Measurements from ENCODE around the gene ZNF445. TPM values are rescaled to one million over a fixed set of nuclear protein-coding genes. Genes with fewer than 3 reads are reported as not detected.
"Not testable (repeated sequence)": the region's sequence is repeated elsewhere in the genome, so short reads cannot be mapped to it uniquely, and the experiment has no call there.

The ZNF445 gene
- polyA plus RNA-seq, 3 donors, result 19.1 to 20.4 (median 19.7) TPM

DNA sequence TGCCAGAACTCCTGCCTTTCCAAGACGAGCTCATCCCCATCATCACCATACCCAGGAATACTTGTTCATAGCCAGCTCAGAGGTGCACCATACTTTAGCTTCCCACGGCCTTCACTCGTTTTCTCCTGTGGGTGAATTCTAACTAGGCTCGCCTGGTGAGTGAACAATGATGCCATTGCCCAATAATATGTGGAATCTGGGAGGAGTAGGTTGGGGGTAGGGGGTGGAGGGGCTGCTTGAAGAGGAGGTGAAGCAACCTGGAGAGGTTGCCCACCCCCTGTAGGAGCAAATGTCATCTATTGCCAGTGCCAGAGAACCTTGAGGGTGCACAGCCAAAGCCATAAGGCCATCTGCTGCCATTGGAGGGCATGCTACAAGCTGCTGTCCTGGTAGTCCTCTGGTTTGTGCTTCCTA, 592 bp upstream of the ZNF445 start:
- DNase-seq (ENCODE audit: low read depth in 3 of 3, low spot score in 2 of 3), result no peak

- no peak for DNase-seq (ENCODE audit: low read depth in 3 of 3, low spot score in 2 of 3)
These were observed 533 bp downstream of the ZNF445 start for GRCh38 chr3:44476963-44477311.

- no peak for DNase-seq (ENCODE audit: low read depth in 3 of 3, low spot score in 2 of 3)
These were observed 1.3 kb downstream of the ZNF445 start for GRCh38 chr3:44476181-44476611.

GRCh38 chr3:44474886-44475285, 2.6 kb downstream of the ZNF445 start:
- not testable (repeated sequence) for DNase-seq (ENCODE audit: low read depth in 3 of 3, low spot score in 2 of 3)

DNA sequence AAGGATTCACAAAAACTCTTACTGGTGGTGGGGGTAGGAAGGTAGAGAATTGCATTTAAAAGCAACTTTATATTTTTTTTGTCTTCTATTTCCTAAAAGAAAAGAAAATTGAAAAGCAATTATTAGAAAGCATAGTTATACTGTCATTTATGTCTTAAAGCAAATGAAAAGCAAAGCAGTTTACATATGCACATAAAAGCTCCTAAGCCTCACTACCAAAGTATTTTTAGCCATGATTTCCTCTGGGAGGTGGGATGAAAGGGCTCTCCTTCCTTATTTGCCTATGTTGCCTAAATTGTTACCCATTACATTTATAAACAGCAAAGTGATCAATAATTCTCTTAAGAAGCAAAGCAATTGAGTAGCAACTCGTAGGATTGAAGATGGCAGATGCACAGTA, 7.0 kb downstream of the ZNF445 start:
- no peak for DNase-seq (ENCODE audit: low read depth in 3 of 3, low spot score in 2 of 3)

- no peak for DNase-seq (ENCODE audit: low read depth in 3 of 3, low spot score in 2 of 3)
These were observed 7.6 kb downstream of the ZNF445 start for GRCh38 chr3:44469914-44470313.

- no peak for DNase-seq (ENCODE audit: low read depth in 3 of 3, low spot score in 2 of 3)
These were observed 8.6 kb downstream of the ZNF445 start for GRCh38 chr3:44468572-44469520.

DNA sequence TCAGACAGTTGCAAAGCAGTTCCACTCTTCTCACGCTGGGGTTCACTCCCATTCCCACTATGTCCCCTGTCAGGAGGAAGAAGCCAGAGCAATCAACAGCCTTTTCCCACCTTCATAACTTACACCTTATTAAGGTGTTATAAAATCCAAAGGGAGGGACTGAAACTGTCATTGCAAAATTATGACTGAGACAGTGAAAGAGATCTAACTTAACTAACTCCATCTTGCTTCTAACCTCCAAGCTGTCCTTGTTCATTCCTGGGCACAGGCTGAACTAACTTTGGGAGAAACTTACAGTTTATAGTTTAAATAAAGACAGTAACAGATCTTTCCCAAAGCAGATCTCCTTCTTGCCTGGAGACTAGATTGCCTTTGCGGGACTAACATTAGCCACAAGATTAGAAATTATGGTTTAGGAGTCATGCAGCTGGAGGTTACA, 9.4 kb downstream of the ZNF445 start:
- DNase-seq (ENCODE audit: low read depth in 3 of 3, low spot score in 2 of 3), result not testable (repeated sequence)

DNA sequence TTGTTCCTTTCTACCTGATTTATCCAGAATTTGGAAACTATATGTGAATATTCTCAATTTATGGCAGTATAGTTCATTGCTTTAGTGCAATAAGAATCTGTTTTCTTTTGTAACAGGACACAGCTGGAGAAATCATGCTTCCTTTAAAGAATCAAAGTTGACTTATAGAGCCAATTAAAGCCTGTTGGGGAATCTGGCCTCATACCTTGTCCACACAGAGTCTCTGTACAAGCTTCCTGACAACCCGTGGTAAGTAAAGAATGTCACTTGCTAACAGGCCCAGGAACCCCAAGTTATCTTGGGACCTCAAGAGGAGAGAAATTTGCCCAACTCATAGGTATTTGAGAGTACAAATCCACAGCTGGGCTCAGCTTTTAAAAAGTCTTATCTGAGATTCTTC, 10.2 kb downstream of the ZNF445 start:
- no peak for DNase-seq (ENCODE audit: low read depth in 3 of 3, low spot score in 2 of 3)

DNA sequence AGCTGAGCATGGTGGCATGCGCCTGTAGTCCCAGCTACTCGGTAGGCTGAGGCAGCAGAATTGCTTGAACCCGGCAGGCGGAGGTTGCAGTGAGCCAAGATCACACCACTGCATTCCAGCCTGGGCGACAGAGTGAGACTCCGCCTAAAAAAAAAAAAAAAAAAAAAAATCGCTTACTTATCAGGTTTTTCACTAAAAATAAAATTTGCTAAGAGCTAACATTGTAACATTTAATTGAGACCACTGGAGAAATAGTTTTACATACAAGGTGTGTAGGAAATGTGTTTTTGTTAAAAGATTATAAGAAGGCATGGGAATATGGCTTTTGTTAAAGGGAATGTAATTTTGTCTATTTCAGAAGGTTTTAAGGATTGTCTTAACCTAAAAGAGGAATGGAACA, 12.6 kb downstream of the ZNF445 start:
- DNase-seq (ENCODE audit: low read depth in 3 of 3, low spot score in 2 of 3), result not testable (repeated sequence)

GRCh38 chr3:44464509-44464908, 13.0 kb downstream of the ZNF445 start:
- DNase-seq (ENCODE audit: low read depth in 3 of 3, low spot score in 2 of 3), result no peak

DNA sequence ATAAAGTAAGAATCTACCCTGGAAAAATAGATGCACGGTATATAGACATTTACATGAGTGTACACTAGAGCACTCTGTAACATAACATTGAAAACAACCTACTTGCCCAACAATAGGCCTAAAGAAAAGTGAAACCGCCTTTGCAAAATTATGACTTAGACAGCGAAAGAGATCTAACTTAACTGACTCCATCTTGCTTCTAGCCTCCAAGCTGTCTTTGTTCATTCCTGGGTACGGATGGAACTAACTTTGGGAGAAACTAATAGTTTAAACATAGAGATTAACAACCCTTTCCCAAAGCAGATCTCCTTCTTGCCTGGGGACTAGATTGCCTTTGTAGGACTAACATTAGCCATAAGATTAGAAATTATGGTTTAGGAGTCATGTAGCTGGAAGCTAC, 17.4 kb downstream of the ZNF445 start:
- DNase-seq (ENCODE audit: low read depth in 3 of 3, low spot score in 2 of 3), result not testable (repeated sequence)

DNA sequence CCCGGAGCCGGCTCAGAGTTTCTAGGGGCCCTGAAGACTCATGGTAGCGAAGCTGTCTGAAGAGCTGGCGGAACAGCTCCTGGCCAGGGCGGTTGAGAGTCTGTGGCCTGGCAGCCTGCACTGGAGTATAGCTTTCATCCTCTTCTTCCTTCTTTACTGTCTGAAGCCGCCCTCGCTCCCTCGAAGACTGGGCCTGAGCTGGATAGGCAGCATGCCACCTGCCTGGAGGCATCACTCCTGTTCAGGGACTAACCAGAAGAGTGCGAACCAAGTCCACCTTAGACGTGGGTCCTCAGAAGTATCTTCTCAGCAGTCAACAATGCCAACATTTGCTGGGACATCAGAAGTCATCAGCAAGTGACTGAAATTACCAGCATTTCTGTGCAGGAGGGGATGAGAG, 22.2 kb downstream of the ZNF445 start:
- DNase-seq (ENCODE audit: low read depth in 3 of 3, low spot score in 2 of 3), result no peak

GRCh38 chr3:44454258-44454657, 23.2 kb downstream of the ZNF445 start:
- DNase-seq (ENCODE audit: low read depth in 3 of 3, low spot score in 2 of 3), result no peak

DNA sequence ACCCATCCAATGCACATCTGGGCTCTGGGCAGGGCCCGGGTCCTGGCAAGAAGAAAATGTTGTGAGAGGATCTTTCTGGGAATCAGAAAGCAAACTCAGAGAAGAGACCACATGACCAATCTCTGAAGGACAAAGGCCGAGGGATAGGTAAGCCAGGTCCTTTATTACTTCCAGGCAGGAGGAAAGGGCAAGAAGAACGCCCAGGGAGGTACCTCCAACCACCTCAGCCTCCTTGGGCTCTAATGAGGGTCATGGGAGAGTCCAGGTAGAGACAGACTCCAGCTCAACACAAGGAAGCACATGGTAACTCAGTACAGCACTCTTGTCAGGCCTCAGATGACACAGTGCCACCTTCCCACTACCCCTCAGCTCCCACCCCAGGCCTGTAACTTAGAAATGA, 26.0 kb downstream of the ZNF445 start:
- no peak for DNase-seq (ENCODE audit: low read depth in 3 of 3, low spot score in 2 of 3)

DNA sequence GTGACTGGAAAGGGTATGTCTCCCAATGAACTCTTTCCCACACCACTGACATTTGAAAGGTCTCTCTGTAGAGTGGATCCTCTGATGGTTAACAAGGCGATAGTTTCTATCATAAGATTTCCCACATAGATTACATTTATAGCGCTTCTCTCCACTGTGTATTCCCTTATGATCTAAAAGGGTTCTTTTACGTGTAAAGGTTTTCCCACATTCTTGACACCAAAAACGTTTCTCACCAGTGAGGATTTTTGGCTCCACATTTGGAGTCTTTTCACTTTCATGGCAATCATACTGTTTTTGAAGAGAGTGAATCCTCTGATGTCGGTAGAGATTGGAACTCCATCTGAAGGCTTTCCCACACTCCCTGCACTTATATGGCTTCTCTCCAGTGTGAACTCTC, 30.5 kb downstream of the ZNF445 start:
- DNase-seq (ENCODE audit: low read depth in 3 of 3, low spot score in 2 of 3), result no peak

DNA sequence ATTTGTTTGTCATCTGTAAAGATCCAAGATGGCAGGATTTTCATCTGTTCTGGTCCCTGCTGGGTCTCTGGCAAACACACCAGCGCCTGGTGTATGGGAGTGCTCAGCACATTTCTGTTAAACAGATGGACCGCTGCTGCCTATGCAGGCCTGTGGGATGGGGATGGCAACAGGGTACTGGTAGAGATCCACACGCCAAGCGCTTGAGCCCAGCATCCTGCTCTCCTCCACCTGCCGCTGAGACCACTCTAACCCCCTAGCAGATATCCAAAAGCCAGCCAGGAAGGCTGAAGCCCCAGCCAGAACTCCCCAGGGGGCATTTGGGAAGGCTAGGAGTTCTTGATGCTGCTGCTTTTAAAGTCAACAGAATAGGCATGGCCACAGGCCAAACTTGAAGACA, 31.7 kb downstream of the ZNF445 start:
- DNase-seq (ENCODE audit: low read depth in 3 of 3, low spot score in 2 of 3), result no peak

GRCh38 chr3:44444896-44445691, 32.4 kb downstream of the ZNF445 start:
- no peak for DNase-seq (ENCODE audit: low read depth in 3 of 3, low spot score in 2 of 3)

DNA sequence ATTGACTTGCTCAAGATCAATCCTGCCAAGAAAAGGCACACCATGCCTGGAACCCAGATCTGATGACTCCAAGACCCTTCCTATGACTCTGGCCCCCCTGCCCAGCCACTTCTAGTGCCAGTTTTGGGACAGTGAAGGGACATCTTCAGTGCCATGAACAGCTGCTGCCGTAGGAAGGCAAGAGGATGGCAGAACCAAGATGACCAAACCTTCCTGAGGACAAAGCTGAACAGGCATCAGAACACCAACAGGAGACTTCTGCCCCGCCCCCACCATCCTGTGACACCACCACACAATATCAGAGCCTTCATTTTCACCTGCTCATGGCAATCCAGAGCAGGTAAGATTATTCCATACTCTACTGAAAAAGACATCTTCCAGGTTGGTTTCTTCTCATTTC, 33.0 kb downstream of the ZNF445 start:
- no peak for DNase-seq (ENCODE audit: low read depth in 3 of 3, low spot score in 2 of 3)

DNA sequence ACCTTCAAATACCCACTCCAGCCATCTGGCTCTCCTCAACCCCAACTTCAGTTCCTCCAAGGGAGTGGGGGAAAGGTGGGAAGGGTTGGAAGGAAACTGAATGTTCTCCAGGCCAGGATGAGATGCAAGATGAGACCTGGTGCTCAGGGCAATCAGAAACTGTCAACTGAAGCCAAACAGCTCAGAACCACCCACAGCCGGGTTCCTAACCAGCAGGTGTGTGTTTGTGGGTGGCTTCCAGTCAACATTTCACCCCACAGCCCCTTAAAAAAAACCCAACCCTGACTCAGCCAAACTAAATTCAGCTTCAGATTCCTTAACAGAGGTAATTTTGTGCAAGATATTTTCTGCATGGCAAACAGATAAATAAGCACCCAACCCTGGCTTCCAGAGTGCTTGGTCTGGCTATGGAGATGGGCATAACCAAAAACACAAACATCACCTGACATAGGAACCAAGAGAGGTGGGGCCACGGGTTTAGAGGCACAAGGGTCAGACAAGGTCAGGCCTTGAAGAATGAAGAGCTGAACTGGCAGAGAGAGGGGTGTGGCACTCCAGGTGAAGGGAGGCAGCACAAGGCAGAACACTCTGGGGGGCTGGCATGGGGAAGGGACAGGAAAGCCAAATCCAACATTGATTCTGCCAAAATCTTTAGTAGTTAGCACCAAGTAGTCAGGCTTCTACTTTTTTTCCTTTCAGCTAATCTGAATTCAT, 34.7 kb downstream of the ZNF445 start:
- DNase-seq (ENCODE audit: low read depth in 3 of 3, low spot score in 2 of 3), result no peak

Measured in right renal cortex interstitium (tissue), 3 donors.